Measurements from ENCODE around the gene CASP8. TPM values are rescaled to one million over a fixed set of nuclear protein-coding genes. Genes with fewer than 3 reads are reported as not detected.

CASP8 gene
- total and polyA plus RNA-seq, 9 of the 15 experiments (the other 6 are each of a cell fraction or from before 2014, with no cell fraction given), result 10.2 to 31.4 (median 19.4) TPM

GRCh38 chr2:201220102-201220570 is 40.2 kb upstream of the CASP8 start (continued):
- TF ChIP-seq FIP1L1 (IDR thresholded peaks at IDR 0.05; ENCODE audit: low read depth, low read length, poor library complexity, severe bottlenecking), result no peak
- no peak for TF ChIP-seq XRCC4 (IDR thresholded peaks at IDR 0.05; ENCODE audit: extremely low read depth, insufficient read depth, insufficient read length)
- TF ChIP-seq PTBP1 (IDR thresholded peaks at IDR 0.05; ENCODE audit: low read depth, low read length), result no peak
- no peak for TF ChIP-seq ZZZ3 (IDR thresholded peaks at IDR 0.05)
- TF ChIP-seq NCOA1 (IDR thresholded peaks at IDR 0.05; ENCODE audit: low read depth), result peak; percentile 52; the same call in 1 of the 2 replicates
- no peak for TF ChIP-seq U2AF2 (optimal IDR thresholded peaks at IDR 0.05; ENCODE audit: low read depth, low read length)
- TF ChIP-seq TRIM28 (IDR thresholded peaks at IDR 0.05), result no peak
- TF ChIP-seq SAP30 (IDR thresholded peaks at IDR 0.05; ENCODE audit: borderline replicate concordance, insufficient read depth, low read depth, low read length, poor library complexity, severe bottlenecking), result no peak
- TF ChIP-seq RAD51 (IDR thresholded peaks at IDR 0.05; ENCODE audit: borderline replicate concordance, low read depth), result no peak
- no peak for TF ChIP-seq KLF6 (CRISPR knock-in tag; IDR thresholded peaks at IDR 0.05; ENCODE audit: borderline replicate concordance)
- TF ChIP-seq BCOR (IDR thresholded peaks at IDR 0.05), result no peak
- TF ChIP-seq RBM25 (IDR thresholded peaks at IDR 0.05; ENCODE audit: low read depth, low read length, severe bottlenecking), result no peak
- TF ChIP-seq SFPQ (IDR thresholded peaks at IDR 0.05; ENCODE audit: low read depth, low read length), result no peak
- no peak for TF ChIP-seq ASH1L (IDR thresholded peaks at IDR 0.05; ENCODE audit: borderline replicate concordance, low read depth, partially characterized antibody)
- no peak for TF ChIP-seq ZBTB26 (CRISPR knock-in tag; IDR thresholded peaks at IDR 0.05)
- no peak for TF ChIP-seq POLR3A (IDR thresholded peaks at IDR 0.05; ENCODE audit: borderline replicate concordance, extremely low read depth, insufficient read depth, insufficient read length)
- TF ChIP-seq NFIC (IDR thresholded peaks at IDR 0.05), result peak; percentile 96
- TF ChIP-seq TFAM (CRISPR knock-in tag; conservative IDR thresholded peaks at IDR 0.05), result no peak
- TF ChIP-seq HMGXB4 (CRISPR knock-in tag; IDR thresholded peaks at IDR 0.05), result no peak
- TF ChIP-seq MECOM (CRISPR knock-in tag; IDR thresholded peaks at IDR 0.05), result no peak
- no peak for TF ChIP-seq RHOXF2B (CRISPR knock-in tag; conservative IDR thresholded peaks at IDR 0.05)
- TF ChIP-seq EGR1 (conservative IDR thresholded peaks at IDR 0.05), result no peak
